GM23338 (cell line): ENCODE data around the gene EPHA7. TPM values are rescaled to one million over a fixed set of nuclear protein-coding genes. Genes with fewer than 3 reads are reported as not detected.

Source experiments
- ATAC-seq: fragments of 200-7000 bp; cut with Tn5 transposase; 3 replicates; pipeline ENCODE4 v1.9.1; 2020
- DNase-seq: peaks from one replicate; pipeline ENCODE4 v3.0.0-alpha.2; 2015; ENCODE audit warnings: low spot score
- H2AFZ ChIP-seq: fragments of 200-600 bp; sonication (generic); 2 replicates; pipeline ENCODE4 v1.8.0; 2016; ENCODE audit warnings: antibody characterized with exemption, mild to moderate bottlenecking, moderate library complexity
- H3F3A ChIP-seq: fragments of 200-600 bp; sonication (generic); replicated peaks from 2 replicates; pipeline ENCODE4 v1.8.0; 2017; ENCODE audit warnings: antibody characterized with exemption, mixed run types, low read depth
- H3K27ac ChIP-seq: fragments of 200-600 bp; sonication (generic); 2 replicates; pipeline ENCODE4 v1.6.1; 2016; ENCODE audit warnings: low read depth
- H3K27me3 ChIP-seq: fragments of 200-600 bp; sonication (generic); 2 replicates; pipeline ENCODE4 v1.8.0; 2016; ENCODE audit warnings: mild to moderate bottlenecking, mixed run types, moderate library complexity; ENCODE audit not compliant: insufficient read depth
- H3K36me3 ChIP-seq: fragments of 200-600 bp; sonication (generic); 2 replicates; pipeline ENCODE4 v1.8.0; 2016; ENCODE audit warnings: mild to moderate bottlenecking; ENCODE audit not compliant: insufficient read depth
- H3K4me1 ChIP-seq: fragments of 200-600 bp; sonication (generic); 2 replicates; pipeline ENCODE4 v1.8.0; 2016; ENCODE audit warnings: mild to moderate bottlenecking, moderate library complexity; ENCODE audit not compliant: insufficient read depth
- H3K4me2 ChIP-seq: fragments of 200-600 bp; sonication (generic); 2 replicates; pipeline ENCODE4 v1.7.1; 2017; ENCODE audit warnings: mixed run types
- H3K4me3 ChIP-seq: fragments of 200-600 bp; sonication (generic); 2 replicates; pipeline ENCODE4 v1.6.1; 2016; ENCODE audit warnings: mixed run types
- H3K79me2 ChIP-seq: fragments of 200-600 bp; sonication (generic); replicated peaks from 2 replicates; pipeline ENCODE4 v1.8.0; 2017; ENCODE audit warnings: mild to moderate bottlenecking; ENCODE audit not compliant: insufficient read depth
- H3K9me2 ChIP-seq: fragments of 200-600 bp; sonication (generic); 2 replicates; pipeline ENCODE4 v1.8.0; 2017; ENCODE audit not compliant: insufficient read depth
- H4K20me1 ChIP-seq: fragments of 200-600 bp; sonication (generic); replicated peaks from 2 replicates; pipeline ENCODE4 v1.8.0; 2017; ENCODE audit warnings: mild to moderate bottlenecking; ENCODE audit not compliant: insufficient read depth
- H3K27ac Mint-ChIP-seq: 2 replicates; pipeline ENCODE4 v1.8.0; 2020; ENCODE audit warnings: inconsistent platforms, mild to moderate bottlenecking, moderate library complexity, mixed read lengths
- H3K27me3 Mint-ChIP-seq: 3 replicates; pipeline ENCODE4 v1.8.0; 2022; ENCODE audit warnings: low read depth, mild to moderate bottlenecking, moderate library complexity, mixed read lengths, inconsistent platforms; ENCODE audit not compliant: insufficient read depth, poor library complexity
- H3K36me3 Mint-ChIP-seq: 3 replicates; pipeline ENCODE4 v1.8.0; 2021; ENCODE audit warnings: low read depth, mild to moderate bottlenecking, inconsistent platforms, moderate library complexity, mixed read lengths
- H3K4me1 Mint-ChIP-seq: 3 replicates; pipeline ENCODE4 v1.8.0; 2020; ENCODE audit warnings: mild to moderate bottlenecking, inconsistent platforms, mixed read lengths
- H3K4me3 Mint-ChIP-seq: 3 replicates; pipeline ENCODE4 v1.8.0; 2021; ENCODE audit warnings: moderate library complexity, mild to moderate bottlenecking, inconsistent platforms, mixed read lengths
- H3K9me3 Mint-ChIP-seq: 3 replicates; pipeline ENCODE4 v1.8.0; 2020; ENCODE audit warnings: moderate library complexity, mild to moderate bottlenecking, inconsistent platforms, mixed read lengths
- CREB1 ChIP-seq: fragments of 250-450 bp; sonication (Bioruptor Pico); IDR thresholded peaks from 2 replicates; pipeline ENCODE4 v1.5.0; 2020; ENCODE audit warnings: low read depth, mild to moderate bottlenecking, moderate library complexity
- EZH2 ChIP-seq: fragments of 200-600 bp; sonication (generic); IDR thresholded peaks from one replicate; pipeline ENCODE4 v1.8.0; 2017; ENCODE audit warnings: antibody characterized with exemption, mild to moderate bottlenecking, low read depth; ENCODE audit not compliant: unreplicated experiment
- EZH2phosphoT487 ChIP-seq: fragments of 200-600 bp; sonication (generic); IDR thresholded peaks from one replicate; pipeline ENCODE4 v1.8.1; 2018; ENCODE audit warnings: antibody characterized with exemption; ENCODE audit not compliant: unreplicated experiment
- JUNB ChIP-seq: IDR thresholded peaks from one replicate; pipeline ENCODE4 v1.6.1; 2016; ENCODE audit warnings: antibody characterized with exemption; ENCODE audit not compliant: unreplicated experiment
- NANOG ChIP-seq: IDR thresholded peaks from 2 replicates; pipeline ENCODE4 v1.6.1; 2016; ENCODE audit warnings: antibody characterized with exemption, borderline replicate concordance
- POLR2AphosphoS5 ChIP-seq: IDR thresholded peaks from 2 replicates; pipeline ENCODE4 v1.6.1; 2016; ENCODE audit warnings: antibody characterized with exemption, low read depth
- STAT1 ChIP-seq: IDR thresholded peaks from one replicate; pipeline ENCODE4 v1.6.1; 2016; ENCODE audit warnings: antibody characterized with exemption; ENCODE audit not compliant: unreplicated experiment
- ZNF114 ChIP-seq: fragments of 250-450 bp; sonication (Bioruptor Pico); IDR thresholded peaks from 2 replicates; pipeline ENCODE4 v1.5.0; 2020; ENCODE audit warnings: mild to moderate bottlenecking, moderate library complexity
- ZNF331 ChIP-seq: fragments of 250-450 bp; sonication (Bioruptor Pico); IDR thresholded peaks from 2 replicates; pipeline ENCODE4 v1.5.0; 2020; ENCODE audit warnings: low read depth, mild to moderate bottlenecking, moderate library complexity
- polyA plus RNA-seq: library from polyadenylated mRNA; unstranded; fragments of >200 nt; fragmentation: Nextera tagmentation; extraction: Ambion mirVana; gene quantifications from 2 replicates; pipeline ENCODE4 v1.2.1, GENCODE V29; 2016
- total RNA-seq: library from RNA; depleted of rRNA; stranded (reverse); fragments of >200 nt; shearing (Covaris generic); gene quantifications from 2 replicates; pipeline ENCODE4 v1.2.3, GENCODE V29; 2014
- TF ChIP-seq, protein P1 (sequence below): IDR thresholded peaks from one replicate; pipeline ENCODE4 v1.6.1; 2018; ENCODE audit warnings: antibody characterized with exemption; ENCODE audit not compliant: unreplicated experiment
- TF ChIP-seq, protein P2 (sequence below), 2 experiments: fragments of 200-600 bp in 1 of 2; sonication (generic) in 1 of 2; conservative IDR thresholded peaks; 2 replicates each; pipeline versions ENCODE4 v1.5.1 to v1.6.1; 2016 to 2017; ENCODE audit warnings: antibody characterized with exemption in 2 of 2, low read depth in 2 of 2, mild to moderate bottlenecking in 2 of 2, moderate library complexity in 1 of 2
- TF ChIP-seq, protein P3 (sequence below): IDR thresholded peaks from 2 replicates; pipeline ENCODE4 v1.6.1; 2016; ENCODE audit warnings: antibody characterized with exemption
- TF ChIP-seq, protein P4 (sequence below): fragments of 250-450 bp; sonication (Bioruptor Pico); IDR thresholded peaks from 2 replicates; pipeline ENCODE4 v1.5.0; 2020; ENCODE audit warnings: mild to moderate bottlenecking, moderate library complexity

EPHA7 gene
- total and polyA plus RNA-seq, 2 experiments from 2014 or later, result 3.3 to 7.3 TPM

DNA sequence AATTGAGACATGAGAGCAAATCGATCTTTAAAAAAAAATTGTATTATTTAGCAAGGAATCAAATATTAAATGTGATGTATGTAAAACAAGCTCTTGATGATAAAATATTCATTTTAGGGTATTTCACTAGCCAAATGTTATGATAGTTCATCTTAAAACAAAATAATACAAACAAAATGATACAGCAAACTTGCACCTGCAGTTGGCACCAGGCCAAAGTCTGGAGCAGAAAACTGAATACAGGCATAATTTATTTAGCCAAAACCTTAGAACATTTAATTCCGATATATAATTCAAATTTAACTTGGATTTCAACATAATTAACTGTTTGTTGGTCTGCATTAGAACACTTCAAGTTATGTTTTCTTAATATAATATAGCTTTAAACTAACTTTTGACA lies 60.9 kb downstream of the EPHA7 start:
- no peak overlapping the region for H3K4me3 ChIP-seq
- no peak overlapping the region for H3K27ac ChIP-seq
- ATAC-seq, result no peak
- peaks cover 11% of the 10 kb centered on the region for H3K4me1 Mint-ChIP-seq
- H3K36me3 Mint-ChIP-seq, result peaks cover 6% of the 10 kb centered on the region; the same call in 2 of the 3 replicates
- TF ChIP-seq, protein P1, sequence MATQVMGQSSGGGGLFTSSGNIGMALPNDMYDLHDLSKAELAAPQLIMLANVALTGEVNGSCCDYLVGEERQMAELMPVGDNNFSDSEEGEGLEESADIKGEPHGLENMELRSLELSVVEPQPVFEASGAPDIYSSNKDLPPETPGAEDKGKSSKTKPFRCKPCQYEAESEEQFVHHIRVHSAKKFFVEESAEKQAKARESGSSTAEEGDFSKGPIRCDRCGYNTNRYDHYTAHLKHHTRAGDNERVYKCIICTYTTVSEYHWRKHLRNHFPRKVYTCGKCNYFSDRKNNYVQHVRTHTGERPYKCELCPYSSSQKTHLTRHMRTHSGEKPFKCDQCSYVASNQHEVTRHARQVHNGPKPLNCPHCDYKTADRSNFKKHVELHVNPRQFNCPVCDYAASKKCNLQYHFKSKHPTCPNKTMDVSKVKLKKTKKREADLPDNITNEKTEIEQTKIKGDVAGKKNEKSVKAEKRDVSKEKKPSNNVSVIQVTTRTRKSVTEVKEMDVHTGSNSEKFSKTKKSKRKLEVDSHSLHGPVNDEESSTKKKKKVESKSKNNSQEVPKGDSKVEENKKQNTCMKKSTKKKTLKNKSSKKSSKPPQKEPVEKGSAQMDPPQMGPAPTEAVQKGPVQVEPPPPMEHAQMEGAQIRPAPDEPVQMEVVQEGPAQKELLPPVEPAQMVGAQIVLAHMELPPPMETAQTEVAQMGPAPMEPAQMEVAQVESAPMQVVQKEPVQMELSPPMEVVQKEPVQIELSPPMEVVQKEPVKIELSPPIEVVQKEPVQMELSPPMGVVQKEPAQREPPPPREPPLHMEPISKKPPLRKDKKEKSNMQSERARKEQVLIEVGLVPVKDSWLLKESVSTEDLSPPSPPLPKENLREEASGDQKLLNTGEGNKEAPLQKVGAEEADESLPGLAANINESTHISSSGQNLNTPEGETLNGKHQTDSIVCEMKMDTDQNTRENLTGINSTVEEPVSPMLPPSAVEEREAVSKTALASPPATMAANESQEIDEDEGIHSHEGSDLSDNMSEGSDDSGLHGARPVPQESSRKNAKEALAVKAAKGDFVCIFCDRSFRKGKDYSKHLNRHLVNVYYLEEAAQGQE, result no peak
- TF ChIP-seq, protein P2, sequence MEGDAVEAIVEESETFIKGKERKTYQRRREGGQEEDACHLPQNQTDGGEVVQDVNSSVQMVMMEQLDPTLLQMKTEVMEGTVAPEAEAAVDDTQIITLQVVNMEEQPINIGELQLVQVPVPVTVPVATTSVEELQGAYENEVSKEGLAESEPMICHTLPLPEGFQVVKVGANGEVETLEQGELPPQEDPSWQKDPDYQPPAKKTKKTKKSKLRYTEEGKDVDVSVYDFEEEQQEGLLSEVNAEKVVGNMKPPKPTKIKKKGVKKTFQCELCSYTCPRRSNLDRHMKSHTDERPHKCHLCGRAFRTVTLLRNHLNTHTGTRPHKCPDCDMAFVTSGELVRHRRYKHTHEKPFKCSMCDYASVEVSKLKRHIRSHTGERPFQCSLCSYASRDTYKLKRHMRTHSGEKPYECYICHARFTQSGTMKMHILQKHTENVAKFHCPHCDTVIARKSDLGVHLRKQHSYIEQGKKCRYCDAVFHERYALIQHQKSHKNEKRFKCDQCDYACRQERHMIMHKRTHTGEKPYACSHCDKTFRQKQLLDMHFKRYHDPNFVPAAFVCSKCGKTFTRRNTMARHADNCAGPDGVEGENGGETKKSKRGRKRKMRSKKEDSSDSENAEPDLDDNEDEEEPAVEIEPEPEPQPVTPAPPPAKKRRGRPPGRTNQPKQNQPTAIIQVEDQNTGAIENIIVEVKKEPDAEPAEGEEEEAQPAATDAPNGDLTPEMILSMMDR (conservative IDR thresholded peaks at IDR 0.05; ENCODE audit: low read depth in 2 of 2), result no peak
- TF ChIP-seq, protein P3, sequence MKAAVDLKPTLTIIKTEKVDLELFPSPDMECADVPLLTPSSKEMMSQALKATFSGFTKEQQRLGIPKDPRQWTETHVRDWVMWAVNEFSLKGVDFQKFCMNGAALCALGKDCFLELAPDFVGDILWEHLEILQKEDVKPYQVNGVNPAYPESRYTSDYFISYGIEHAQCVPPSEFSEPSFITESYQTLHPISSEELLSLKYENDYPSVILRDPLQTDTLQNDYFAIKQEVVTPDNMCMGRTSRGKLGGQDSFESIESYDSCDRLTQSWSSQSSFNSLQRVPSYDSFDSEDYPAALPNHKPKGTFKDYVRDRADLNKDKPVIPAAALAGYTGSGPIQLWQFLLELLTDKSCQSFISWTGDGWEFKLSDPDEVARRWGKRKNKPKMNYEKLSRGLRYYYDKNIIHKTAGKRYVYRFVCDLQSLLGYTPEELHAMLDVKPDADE, result no peak
- no peak for TF ChIP-seq JUNB
- TF ChIP-seq NANOG, result no peak
- TF ChIP-seq EZH2phosphoT487, result no peak
- TF ChIP-seq EZH2, result no peak
- no peak for TF ChIP-seq STAT1
- TF ChIP-seq POLR2AphosphoS5, result no peak
- TF ChIP-seq, protein P4, sequence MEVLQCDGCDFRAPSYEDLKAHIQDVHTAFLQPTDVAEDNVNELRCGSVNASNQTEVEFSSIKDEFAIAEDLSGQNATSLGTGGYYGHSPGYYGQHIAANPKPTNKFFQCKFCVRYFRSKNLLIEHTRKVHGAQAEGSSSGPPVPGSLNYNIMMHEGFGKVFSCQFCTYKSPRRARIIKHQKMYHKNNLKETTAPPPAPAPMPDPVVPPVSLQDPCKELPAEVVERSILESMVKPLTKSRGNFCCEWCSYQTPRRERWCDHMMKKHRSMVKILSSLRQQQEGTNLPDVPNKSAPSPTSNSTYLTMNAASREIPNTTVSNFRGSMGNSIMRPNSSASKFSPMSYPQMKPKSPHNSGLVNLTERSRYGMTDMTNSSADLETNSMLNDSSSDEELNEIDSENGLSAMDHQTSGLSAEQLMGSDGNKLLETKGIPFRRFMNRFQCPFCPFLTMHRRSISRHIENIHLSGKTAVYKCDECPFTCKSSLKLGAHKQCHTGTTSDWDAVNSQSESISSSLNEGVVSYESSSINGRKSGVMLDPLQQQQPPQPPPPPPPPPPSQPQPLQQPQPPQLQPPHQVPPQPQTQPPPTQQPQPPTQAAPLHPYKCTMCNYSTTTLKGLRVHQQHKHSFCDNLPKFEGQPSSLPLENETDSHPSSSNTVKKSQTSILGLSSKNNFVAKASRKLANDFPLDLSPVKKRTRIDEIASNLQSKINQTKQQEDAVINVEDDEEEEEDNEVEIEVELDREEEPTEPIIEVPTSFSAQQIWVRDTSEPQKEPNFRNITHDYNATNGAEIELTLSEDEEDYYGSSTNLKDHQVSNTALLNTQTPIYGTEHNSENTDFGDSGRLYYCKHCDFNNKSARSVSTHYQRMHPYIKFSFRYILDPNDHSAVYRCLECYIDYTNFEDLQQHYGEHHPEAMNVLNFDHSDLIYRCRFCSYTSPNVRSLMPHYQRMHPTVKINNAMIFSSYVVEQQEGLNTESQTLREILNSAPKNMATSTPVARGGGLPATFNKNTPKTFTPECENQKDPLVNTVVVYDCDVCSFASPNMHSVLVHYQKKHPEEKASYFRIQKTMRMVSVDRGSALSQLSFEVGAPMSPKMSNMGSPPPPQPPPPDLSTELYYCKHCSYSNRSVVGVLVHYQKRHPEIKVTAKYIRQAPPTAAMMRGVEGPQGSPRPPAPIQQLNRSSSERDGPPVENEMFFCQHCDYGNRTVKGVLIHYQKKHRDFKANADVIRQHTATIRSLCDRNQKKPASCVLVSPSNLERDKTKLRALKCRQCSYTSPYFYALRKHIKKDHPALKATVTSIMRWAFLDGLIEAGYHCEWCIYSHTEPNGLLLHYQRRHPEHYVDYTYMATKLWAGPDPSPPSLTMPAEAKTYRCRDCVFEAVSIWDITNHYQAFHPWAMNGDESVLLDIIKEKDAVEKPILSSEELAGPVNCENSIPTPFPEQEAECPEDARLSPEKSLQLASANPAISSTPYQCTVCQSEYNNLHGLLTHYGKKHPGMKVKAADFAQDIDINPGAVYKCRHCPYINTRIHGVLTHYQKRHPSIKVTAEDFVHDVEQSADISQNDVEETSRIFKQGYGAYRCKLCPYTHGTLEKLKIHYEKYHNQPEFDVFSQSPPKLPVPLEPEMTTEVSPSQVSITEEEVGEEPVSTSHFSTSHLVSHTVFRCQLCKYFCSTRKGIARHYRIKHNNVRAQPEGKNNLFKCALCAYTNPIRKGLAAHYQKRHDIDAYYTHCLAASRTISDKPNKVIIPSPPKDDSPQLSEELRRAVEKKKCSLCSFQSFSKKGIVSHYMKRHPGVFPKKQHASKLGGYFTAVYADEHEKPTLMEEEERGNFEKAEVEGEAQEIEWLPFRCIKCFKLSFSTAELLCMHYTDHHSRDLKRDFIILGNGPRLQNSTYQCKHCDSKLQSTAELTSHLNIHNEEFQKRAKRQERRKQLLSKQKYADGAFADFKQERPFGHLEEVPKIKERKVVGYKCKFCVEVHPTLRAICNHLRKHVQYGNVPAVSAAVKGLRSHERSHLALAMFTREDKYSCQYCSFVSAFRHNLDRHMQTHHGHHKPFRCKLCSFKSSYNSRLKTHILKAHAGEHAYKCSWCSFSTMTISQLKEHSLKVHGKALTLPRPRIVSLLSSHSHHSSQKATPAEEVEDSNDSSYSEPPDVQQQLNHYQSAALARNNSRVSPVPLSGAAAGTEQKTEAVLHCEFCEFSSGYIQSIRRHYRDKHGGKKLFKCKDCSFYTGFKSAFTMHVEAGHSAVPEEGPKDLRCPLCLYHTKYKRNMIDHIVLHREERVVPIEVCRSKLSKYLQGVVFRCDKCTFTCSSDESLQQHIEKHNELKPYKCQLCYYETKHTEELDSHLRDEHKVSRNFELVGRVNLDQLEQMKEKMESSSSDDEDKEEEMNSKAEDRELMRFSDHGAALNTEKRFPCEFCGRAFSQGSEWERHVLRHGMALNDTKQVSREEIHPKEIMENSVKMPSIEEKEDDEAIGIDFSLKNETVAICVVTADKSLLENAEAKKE (CRISPR knock-in tag), result no peak
- TF ChIP-seq CREB1 (CRISPR knock-in tag), result no peak
- no peak for TF ChIP-seq ZNF331 (CRISPR knock-in tag)
- TF ChIP-seq ZNF114, result no peak
- no peaks in the 10 kb centered on the region for H3K79me2 ChIP-seq
- no peaks in the 10 kb centered on the region for H3F3A ChIP-seq
- peaks cover 19% of the 10 kb centered on the region for H3K4me1 ChIP-seq
- no peaks in the 10 kb centered on the region for H3K9me3 Mint-ChIP-seq
- no peaks in the 10 kb centered on the region for H3K27me3 Mint-ChIP-seq
- no peaks in the 10 kb centered on the region for H3K27me3 ChIP-seq
- H4K20me1 ChIP-seq, result no peaks in the 10 kb centered on the region
- no peak overlapping the region for H3K27ac Mint-ChIP-seq
- no peaks in the 10 kb centered on the region for H3K9me2 ChIP-seq
- H3K36me3 ChIP-seq, result no peaks in the 10 kb centered on the region
- no peak overlapping the region for H3K4me3 Mint-ChIP-seq
- no peak overlapping the region for H2AFZ ChIP-seq
- DNase-seq, result no peak
- H3K4me2 ChIP-seq, result no peak overlapping the region
